Mammary epithelial cell (primary cell): Measurements from ENCODE around the gene SMYD5.
"Not testable (repeated sequence)": the region's sequence is repeated elsewhere in the genome, so short reads cannot be mapped to it uniquely, and the experiment has no call there.

ENCODE experiments used
- EZH2 ChIP-seq: IDR thresholded peaks from 2 replicates; pipeline ENCODE4 v1.6.1; 2012; ENCODE audit warnings: low read length, inconsistent platforms, borderline replicate concordance
- TF ChIP-seq, protein P1 (sequence below), 2 donors: IDR thresholded peaks in 1 of 2; conservative IDR thresholded peaks in 1 of 2; 2 replicates each; pipeline ENCODE4 v1.5.1; 2011 to 2012; ENCODE audit warnings: inconsistent platforms in 2 of 2, low read length in 2 of 2, mild to moderate bottlenecking in 2 of 2, control low read depth in 1 of 2, low read depth in 1 of 2; ENCODE audit not compliant: insufficient read depth in 1 of 2; ENCODE audit errors: extremely low read depth in 1 of 2

DNA sequence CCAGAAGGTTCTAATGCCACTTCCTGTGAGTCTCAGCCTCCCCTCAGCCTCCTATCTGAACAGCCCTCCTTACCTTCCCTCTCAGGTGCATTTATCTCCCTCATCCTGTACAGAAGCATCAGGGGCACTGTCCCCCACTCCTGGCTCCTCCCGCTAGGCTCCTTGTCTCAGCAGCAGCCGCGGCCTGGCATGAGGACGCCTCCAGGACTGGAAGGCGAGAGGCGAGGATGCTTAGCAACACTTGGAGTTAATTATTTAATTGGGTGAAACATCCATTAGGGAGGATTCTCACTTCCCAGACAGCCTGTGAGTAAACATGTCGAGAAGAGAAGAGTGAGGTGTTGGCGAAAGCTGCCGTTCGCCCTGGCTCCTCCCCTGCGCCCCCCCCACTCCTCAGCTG, 48.1 kb upstream of the SMYD5 start:
- TF ChIP-seq, protein P1, sequence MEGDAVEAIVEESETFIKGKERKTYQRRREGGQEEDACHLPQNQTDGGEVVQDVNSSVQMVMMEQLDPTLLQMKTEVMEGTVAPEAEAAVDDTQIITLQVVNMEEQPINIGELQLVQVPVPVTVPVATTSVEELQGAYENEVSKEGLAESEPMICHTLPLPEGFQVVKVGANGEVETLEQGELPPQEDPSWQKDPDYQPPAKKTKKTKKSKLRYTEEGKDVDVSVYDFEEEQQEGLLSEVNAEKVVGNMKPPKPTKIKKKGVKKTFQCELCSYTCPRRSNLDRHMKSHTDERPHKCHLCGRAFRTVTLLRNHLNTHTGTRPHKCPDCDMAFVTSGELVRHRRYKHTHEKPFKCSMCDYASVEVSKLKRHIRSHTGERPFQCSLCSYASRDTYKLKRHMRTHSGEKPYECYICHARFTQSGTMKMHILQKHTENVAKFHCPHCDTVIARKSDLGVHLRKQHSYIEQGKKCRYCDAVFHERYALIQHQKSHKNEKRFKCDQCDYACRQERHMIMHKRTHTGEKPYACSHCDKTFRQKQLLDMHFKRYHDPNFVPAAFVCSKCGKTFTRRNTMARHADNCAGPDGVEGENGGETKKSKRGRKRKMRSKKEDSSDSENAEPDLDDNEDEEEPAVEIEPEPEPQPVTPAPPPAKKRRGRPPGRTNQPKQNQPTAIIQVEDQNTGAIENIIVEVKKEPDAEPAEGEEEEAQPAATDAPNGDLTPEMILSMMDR (conservative IDR thresholded peaks at IDR 0.05 in 1 of 2, IDR thresholded peaks at IDR 0.05 in 1 of 2; ENCODE audit: extremely low read depth in 1 of 2, insufficient read depth in 1 of 2, low read depth in 1 of 2, low read length in 2 of 2): not testable (repeated sequence)
- TF ChIP-seq EZH2: not testable (repeated sequence)
